Esophagus squamous epithelium (tissue), 5 donors: ENCODE results near the gene GPR161. TPM values are rescaled to one million over a fixed set of nuclear protein-coding genes. Genes with fewer than 3 reads are reported as not detected.
A peak's percentile ranks its signal among the peaks of the same experiment; 100 is the strongest.

ENCODE experiments used
- DNase-seq: peaks from one replicate; lab custom pipeline; 2025; lab: John Stamatoyannopoulos, UW
- H3K27ac ChIP-seq, 4 donors: fragments of 200-600 bp; sonication (generic); one replicate each; pipeline ENCODE4 v1.5.1; 2016 to 2019; ENCODE audit warnings: mild to moderate bottlenecking in 1 of 4
- H3K27me3 ChIP-seq, 4 donors: fragments of 200-600 bp; sonication (generic); 1 replicate in 3 of 4; 2 replicates in 1 of 4; pipeline versions ENCODE4 v1.5.1 to v1.6.0; 2017 to 2021; ENCODE audit warnings: antibody characterized with exemption in 1 of 4
- H3K36me3 ChIP-seq, 3 donors: fragments of 200-600 bp; sonication (generic); one replicate each; pipeline ENCODE4 v1.5.1; 2016 to 2019
- H3K4me1 ChIP-seq, 3 donors: fragments of 200-600 bp; sonication (generic); one replicate each; pipeline ENCODE4 v1.5.1; 2017 to 2019
- H3K4me3 ChIP-seq, 4 donors: fragments of 200-600 bp; sonication (generic); 1 replicate in 3 of 4; 2 replicates in 1 of 4; pipeline ENCODE4 v1.5.1; 2016 to 2019; ENCODE audit warnings: mild to moderate bottlenecking in 2 of 4, moderate library complexity in 1 of 4
- H3K9me3 ChIP-seq, 3 donors: fragments of 200-600 bp; sonication (generic); one replicate each; pipeline ENCODE4 v1.5.1; 2016 to 2019
- POLR2A ChIP-seq, 4 donors: fragments of 450-650 bp; IDR thresholded peaks; one replicate each; pipeline ENCODE4 v1.6.1; 2017; ENCODE audit warnings: antibody characterized with exemption in 4 of 4, mild to moderate bottlenecking in 4 of 4, moderate library complexity in 3 of 4
- WGBS, 2 donors: methylation state at CpG; one replicate each; pipeline ENCODE4 v1.1.5; 2018; 5-methylcytosine and 5-hydroxymethylcytosine counted together
- intact Hi-C: fragments of 100-400 bp; cut with DNase I; formaldehyde crosslinking; loops from one replicate; pipeline ENCODE4 v1.15.0; 2022
- total RNA-seq, 4 donors: library from RNA; depleted of rRNA; stranded (reverse); fragments of >200 nt; gene quantifications; one replicate each; pipeline ENCODE4 v1.1.0, GENCODE V29; 2016
- TF ChIP-seq, protein P1 (sequence below), 6 experiments: fragments of 450-650 bp in 4 of 6; fragments of 200-600 bp in 2 of 6; sonication (generic) in 2 of 6; IDR thresholded peaks; one replicate each; pipeline ENCODE4 v1.5.1; 2016 to 2019; ENCODE audit warnings: antibody characterized with exemption in 6 of 6, mild to moderate bottlenecking in 4 of 6, moderate library complexity in 4 of 6
- donor health status: DM: yes; HTN: yes; CAD: no.

Gene GPR161
- total RNA-seq, 4 donors from 2014 or later = 1.7 to 12.2 (median 3.9) TPM

DNA sequence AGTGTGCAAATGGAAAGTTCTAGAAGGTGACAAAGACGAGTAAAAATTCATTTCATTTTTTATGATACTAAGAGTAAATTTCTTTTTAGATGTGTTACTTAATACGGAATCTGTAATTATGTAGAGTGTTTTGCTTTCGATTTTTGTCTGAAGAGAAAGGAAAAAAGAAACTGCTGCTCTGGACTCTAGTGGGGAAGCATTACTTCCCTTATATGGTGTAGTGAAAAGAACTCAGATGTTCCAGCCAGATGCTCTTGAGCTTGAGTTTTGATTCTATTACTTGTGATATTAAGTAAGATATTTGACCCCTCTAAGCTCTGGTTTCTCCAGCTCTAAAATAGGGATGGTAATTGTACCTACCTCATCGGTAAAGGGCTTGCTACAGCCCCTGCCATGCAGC lies 12.2 kb upstream of the GPR161 start:
- DNase-seq = no peak
- Histone ChIP-seq H3K9me3 (no peaks in the 10 kb centered on the region), H3K4me1 (peaks cover 0 to 5% (median 0%) of the 10 kb centered on the region in 3 donors), H3K4me3 (no peak overlapping the region), H3K27ac (peak overlapping the region in 2 of 4 donors; percentile 3 to 19), H3K27me3 (no peaks in the 10 kb centered on the region), H3K36me3 (no peaks in the 10 kb centered on the region)
- TF ChIP-seq, protein P1, sequence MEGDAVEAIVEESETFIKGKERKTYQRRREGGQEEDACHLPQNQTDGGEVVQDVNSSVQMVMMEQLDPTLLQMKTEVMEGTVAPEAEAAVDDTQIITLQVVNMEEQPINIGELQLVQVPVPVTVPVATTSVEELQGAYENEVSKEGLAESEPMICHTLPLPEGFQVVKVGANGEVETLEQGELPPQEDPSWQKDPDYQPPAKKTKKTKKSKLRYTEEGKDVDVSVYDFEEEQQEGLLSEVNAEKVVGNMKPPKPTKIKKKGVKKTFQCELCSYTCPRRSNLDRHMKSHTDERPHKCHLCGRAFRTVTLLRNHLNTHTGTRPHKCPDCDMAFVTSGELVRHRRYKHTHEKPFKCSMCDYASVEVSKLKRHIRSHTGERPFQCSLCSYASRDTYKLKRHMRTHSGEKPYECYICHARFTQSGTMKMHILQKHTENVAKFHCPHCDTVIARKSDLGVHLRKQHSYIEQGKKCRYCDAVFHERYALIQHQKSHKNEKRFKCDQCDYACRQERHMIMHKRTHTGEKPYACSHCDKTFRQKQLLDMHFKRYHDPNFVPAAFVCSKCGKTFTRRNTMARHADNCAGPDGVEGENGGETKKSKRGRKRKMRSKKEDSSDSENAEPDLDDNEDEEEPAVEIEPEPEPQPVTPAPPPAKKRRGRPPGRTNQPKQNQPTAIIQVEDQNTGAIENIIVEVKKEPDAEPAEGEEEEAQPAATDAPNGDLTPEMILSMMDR (IDR thresholded peaks at IDR 0.05) = no peak
- no peak for TF ChIP-seq POLR2A (IDR thresholded peaks at IDR 0.05)
- intact Hi-C loops = loop anchor here (5.0 kb wide), 1 partner anchor 52 kb away; no protein-coding TSS in a partner anchor
- 39 to 54% methylated on average over 4 of the region's 4 CpGs for WGBS, 2 donors

DNA sequence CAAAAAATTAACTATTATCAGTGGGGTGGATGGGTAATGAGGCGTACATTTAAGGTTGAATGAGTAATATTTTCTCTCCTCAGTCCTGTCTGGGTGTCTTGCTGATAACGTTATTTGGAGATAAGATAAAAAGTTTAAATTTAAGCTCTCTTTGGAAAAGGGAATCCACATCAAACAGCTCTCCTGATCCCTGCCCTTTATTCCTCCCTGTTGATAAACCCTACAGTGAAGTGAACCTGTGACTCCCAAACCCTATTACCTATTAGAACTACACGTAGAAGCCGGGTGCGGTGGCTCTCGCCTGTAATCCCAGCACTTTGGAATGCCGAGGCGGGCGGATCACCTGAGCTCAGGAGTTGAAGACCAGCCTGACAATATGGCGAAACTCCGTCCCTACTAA lies 9.9 kb upstream of the GPR161 start:
- Histone ChIP-seq H3K27ac (no peak overlapping the region), H3K4me3 (no peak overlapping the region), H3K36me3 (no peaks in the 10 kb centered on the region), H3K9me3 (no peaks in the 10 kb centered on the region), H3K4me1 (peaks cover 0 to 5% (median 0%) of the 10 kb centered on the region in 3 donors), H3K27me3 (no peaks in the 10 kb centered on the region)
- no peak for TF ChIP-seq POLR2A (IDR thresholded peaks at IDR 0.05)
- TF ChIP-seq, protein P1 (IDR thresholded peaks at IDR 0.05) = no peak
- 86 to 90% methylated on average over 9 to 11 of the region's 11 CpGs for WGBS, 2 donors
- DNase-seq = no peak
- intact Hi-C loops = loop anchor here (5.0 kb wide), 1 partner anchor 49 kb away; no protein-coding TSS in a partner anchor

DNA sequence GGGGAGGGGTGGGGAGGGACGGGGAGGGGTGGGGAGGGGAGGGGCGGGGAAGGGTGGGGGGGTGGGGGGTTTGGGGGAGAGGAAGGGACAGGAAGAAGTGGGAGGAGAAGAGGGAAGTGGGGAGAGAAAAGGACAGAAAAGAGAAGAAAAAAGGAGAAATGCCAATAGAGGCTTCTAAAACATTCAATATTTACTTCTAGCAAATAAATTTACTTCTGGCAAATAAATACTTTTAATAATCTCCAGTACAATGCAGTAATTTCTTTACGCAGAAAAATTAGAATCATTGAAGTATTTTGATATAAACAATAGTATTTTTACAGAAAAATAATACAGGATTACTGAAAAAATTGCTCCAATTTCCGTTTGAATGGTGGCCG lies 9.4 kb upstream of the GPR161 start:
- Histone ChIP-seq H3K4me3 (no peak overlapping the region), H3K9me3 (no peaks in the 10 kb centered on the region), H3K36me3 (no peaks in the 10 kb centered on the region), H3K4me1 (peaks cover 0 to 5% (median 0%) of the 10 kb centered on the region in 3 donors), H3K27ac (no peak overlapping the region), H3K27me3 (no peaks in the 10 kb centered on the region)
- intact Hi-C loops = loop anchor here (5.0 kb wide), 1 partner anchor 49 kb away; no protein-coding TSS in a partner anchor
- TF ChIP-seq, protein P1 (IDR thresholded peaks at IDR 0.05) = no peak
- no peak for TF ChIP-seq POLR2A (IDR thresholded peaks at IDR 0.05)
- no peak for DNase-seq
- WGBS, 2 donors = 53 to 56% methylated on average over 4 of the region's 5 CpGs

DNA sequence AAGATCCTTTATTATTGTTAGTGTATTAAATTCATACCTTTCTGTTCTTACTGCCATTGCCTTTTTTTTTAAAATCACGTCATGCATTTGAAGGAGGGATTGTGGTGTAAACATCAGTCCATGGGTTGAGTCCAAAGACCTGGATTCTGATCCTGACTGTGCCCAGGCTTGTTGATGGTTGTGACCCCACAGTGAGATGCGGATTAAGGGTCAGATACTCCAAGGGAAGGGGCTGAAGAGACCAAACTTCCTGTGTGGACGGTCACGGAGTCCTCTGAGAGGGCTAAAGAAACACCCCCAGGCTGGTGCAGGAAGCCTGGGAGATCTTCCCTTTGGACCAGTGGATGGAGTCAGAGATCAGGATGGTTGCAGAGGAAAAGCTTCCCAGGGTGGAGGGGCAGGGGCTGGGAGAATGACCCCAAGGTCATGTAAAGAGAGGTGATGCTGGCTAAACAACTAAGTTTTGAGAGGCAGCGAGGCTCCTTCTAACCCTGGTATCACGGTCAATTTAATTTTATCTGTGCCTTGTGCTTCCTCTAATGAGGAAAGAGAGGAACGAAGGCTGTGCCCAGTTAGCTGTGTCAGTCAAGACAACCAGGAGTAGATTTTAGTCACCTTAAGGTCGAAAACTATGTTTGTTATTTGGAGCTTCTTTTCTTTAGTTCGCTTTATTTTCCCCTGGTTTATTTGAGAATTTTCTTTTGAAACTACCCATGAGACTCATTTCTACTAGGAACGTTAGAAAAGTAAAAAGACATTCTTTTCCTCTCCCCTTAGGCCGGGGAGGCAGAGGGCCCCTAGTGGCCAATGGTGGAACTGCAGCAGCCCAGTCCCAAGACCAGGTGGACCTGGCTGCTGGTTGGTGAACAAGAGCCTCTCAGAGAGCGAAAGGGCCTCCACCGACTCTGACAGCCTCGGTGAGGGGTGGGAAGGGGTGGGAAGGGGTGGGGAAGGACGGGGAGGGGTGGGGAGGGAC lies 8.7 kb upstream of the GPR161 start:
- Histone ChIP-seq H3K27ac (no peak overlapping the region), H3K36me3 (no peaks in the 10 kb centered on the region), H3K4me1 (peaks cover 0 to 5% (median 0%) of the 10 kb centered on the region in 3 donors), H3K27me3 (no peaks in the 10 kb centered on the region), H3K4me3 (no peak overlapping the region), H3K9me3 (no peaks in the 10 kb centered on the region)
- 24 to 38% methylated on average over 9 to 10 of the region's 15 CpGs for WGBS, 2 donors
- intact Hi-C loops = loop anchor here (5.0 kb wide), 1 partner anchor 48 kb away; no protein-coding TSS in a partner anchor
- no peak for DNase-seq
- TF ChIP-seq, protein P1 (IDR thresholded peaks at IDR 0.05) = peak; percentile 78 to 99 (median 97)
- TF ChIP-seq POLR2A (IDR thresholded peaks at IDR 0.05) = no peak

DNA sequence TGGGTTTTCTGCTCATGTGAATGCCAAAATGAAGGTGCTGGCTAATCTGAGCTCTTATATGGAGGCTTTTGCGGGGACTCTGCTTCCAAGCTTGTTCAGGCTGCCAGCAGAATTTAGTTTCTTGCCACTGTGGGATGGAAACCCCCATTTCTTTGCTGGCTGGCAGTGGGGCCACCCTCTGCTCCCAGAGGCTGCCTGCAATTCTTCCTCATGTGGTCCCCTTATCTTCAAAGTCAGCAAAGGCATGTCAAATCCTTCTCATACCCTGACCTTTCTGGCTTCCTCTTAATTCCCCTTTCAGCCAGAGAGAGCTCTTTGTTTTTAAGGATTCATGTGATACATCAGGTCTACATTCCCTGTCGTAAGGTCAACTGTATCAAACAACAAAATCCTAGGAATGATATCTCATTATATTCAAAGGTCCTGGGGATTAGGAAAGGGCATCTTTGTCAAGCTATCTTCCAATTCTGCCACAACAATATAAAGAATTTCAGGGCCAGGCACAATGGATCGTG lies 5.2 kb upstream of the GPR161 start:
- Histone ChIP-seq H3K4me1 (peaks cover 0 to 18% (median 4%) of the 10 kb centered on the region in 3 donors), H3K27ac (no peak overlapping the region), H3K4me3 (no peak overlapping the region), H3K27me3 (no peaks in the 10 kb centered on the region), H3K36me3 (no peaks in the 10 kb centered on the region), H3K9me3 (no peaks in the 10 kb centered on the region)
- WGBS, 2 donors = 78 to 90% methylated on average over 3 of the region's 3 CpGs
- intact Hi-C loops = no loop called here
- no peak for DNase-seq
- TF ChIP-seq, protein P1 (IDR thresholded peaks at IDR 0.05) = no peak
- TF ChIP-seq POLR2A (IDR thresholded peaks at IDR 0.05) = no peak
